Daoy (cell line): ENCODE measurements around the gene OPN3. TPM values are rescaled to one million over a fixed set of nuclear protein-coding genes. Genes with fewer than 3 reads are reported as not detected.

ENCODE experiments used
- DNase-seq: peaks from one replicate; pipeline ENCODE4 v3.0.0-alpha.2; 2015; ENCODE audit warnings: low read depth
- total RNA-seq: library from RNA; depleted of rRNA; stranded (reverse); fragments of >200 nt; shearing (Covaris generic); gene quantifications from 2 replicates; pipeline ENCODE4 v1.2.3, GENCODE V29; 2014

The OPN3 gene
- total RNA-seq, 1 experiment from 2014 or later, result 44.6 TPM

DNA sequence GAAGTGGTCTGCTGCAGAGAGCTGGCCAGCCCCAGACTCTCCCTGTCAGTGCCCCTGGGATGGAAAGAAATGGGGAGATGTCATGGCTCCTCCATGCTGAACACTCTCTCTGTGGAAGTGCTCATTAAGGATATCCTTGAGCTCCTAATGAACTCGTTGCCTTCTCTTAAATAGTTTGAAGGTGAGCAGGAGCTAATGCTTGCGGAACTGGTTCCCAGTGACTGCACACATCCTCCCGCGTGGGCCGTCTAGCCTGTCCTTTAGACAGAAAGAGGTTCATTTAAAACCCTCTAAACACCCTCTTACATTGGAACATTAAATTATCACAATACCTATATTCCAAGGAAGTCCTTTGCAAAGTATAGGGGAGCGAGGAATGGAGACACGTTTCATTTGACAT is 6.0 kb upstream of the OPN3 start:
- no peak for DNase-seq

- DNase-seq, result no peak
Observed at GRCh38 chr1:241645199-241645598, 5.0 kb upstream of the OPN3 start.

- no peak for DNase-seq
Observed at GRCh38 chr1:241644259-241644658, 4.1 kb upstream of the OPN3 start.

GRCh38 chr1:241642593-241642944 is 2.4 kb upstream of the OPN3 start:
- DNase-seq, result no peak

GRCh38 chr1:241641773-241642592 is 1.8 kb upstream of the OPN3 start:
- no peak for DNase-seq

- no peak for DNase-seq
Observed at GRCh38 chr1:241640867-241641622, 876 bp upstream of the OPN3 start.

- DNase-seq, result peak; percentile 65
Observed at GRCh38 chr1:241639623-241640148, 483 bp downstream of the OPN3 start.

- no peak for DNase-seq
Observed at GRCh38 chr1:241638909-241639622, 1.1 kb downstream of the OPN3 start.

DNA sequence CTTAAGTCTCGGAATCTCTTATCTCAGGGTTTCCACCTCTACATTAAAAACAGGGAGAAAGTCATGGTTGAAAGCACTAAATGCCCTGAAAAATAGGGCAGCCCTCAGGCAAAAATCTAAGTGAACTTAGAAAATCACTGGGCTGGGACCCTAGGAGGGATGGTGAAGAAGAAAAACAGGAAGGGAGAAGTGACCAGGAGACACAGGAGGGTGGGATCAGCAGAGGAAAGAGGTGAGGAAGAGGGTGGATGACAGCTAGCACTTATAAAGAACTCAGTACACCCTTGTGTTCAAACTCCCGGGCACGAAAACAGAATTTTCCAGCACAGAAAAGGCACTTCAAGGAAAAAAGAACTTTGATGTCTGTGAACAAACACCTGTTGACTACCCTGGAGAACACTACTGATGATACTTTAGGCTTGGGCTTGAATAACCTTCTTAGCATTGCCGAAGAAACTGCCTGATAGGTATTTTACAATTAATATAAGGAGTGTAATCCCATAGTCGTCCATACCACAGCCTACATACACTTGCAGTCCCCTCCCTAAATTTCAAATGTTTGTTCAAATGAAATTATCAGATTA is 2.0 kb downstream of the OPN3 start:
- no peak for DNase-seq

DNA sequence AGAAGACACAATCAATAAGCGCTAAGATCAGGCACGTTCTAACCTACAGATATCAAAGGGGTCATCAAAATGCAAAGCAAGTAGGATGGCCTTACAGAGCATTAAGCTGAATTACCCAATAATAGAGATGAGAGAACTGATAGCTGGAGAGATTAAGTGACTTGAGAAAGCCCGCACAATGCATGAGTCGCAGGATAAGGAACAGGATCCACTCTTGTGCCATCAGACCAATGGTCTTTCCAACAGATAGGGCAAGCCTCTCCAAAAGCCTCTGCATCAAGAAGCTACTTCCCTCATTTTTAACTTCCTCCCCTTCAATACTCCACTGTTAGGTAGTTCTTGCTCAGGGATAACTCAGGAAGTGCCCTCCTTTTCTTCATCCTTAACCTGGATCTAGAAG is 2.6 kb downstream of the OPN3 start:
- peak; percentile 21 for DNase-seq

- DNase-seq, result no peak
Observed at GRCh38 chr1:241637046-241637590, 3.1 kb downstream of the OPN3 start.

DNA sequence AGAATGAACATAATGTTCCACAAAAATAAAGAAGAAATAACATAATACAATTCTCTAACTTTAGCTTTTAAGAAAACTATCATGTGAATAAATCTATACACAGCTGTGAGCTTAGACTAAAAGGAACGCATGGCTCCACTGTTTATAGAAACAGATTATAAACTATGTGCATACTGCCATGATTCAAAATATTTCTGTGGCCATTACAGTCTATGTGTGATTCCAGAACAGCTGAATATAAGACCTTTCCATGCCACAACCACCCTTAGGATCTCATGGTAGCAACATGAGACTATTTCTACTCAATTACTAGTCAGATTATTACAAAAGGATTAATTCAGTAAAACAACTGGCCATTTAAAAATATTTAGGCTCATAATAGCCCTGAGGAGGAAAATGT is 3.9 kb downstream of the OPN3 start:
- no peak for DNase-seq

GRCh38 chr1:241635556-241636152 is 4.5 kb downstream of the OPN3 start:
- DNase-seq, result no peak

DNA sequence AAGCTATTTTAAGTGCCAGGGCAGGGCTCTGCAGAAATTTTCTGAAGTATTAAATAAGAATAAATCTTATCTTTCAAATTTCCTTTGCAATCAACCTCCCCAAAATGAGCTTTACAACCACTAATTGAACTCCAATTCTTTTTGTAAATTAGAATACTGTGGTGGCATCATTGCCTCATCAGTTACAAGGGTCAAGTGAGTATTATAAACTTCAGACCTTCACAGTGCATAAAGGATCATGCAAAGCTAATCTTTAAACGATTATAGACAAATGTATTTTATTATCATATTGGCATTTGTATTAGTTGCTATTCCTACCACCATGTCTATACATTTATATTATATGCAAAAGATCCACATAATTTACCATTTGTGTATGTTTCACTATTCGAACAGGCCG is 7.2 kb downstream of the OPN3 start:
- no peak for DNase-seq

- no peak for DNase-seq
Observed at GRCh38 chr1:241631674-241632073, 8.5 kb downstream of the OPN3 start.

- DNase-seq, result no peak
Observed at GRCh38 chr1:241630899-241631298, 9.3 kb downstream of the OPN3 start.

DNA sequence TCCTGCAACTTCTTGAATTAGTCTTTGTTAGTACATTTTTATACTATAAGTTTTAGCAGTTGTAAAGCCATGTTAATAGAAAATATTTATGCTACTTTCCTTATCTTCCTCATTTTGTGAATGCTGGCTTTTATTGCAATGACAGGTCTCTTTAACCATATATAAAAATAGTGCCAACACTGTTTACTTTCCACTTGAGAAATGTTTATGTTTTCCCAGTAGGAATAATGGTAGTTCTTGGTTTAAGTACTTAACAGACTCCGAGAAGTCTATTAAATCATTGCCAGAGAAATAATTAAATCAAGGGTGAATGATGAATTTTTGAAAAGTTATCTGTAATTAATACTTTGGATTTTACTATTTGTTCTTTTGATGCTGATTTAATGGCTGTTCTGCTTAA is 9.7 kb downstream of the OPN3 start:
- no peak for DNase-seq

- DNase-seq, result no peak
Observed at GRCh38 chr1:241630005-241630404, 10.2 kb downstream of the OPN3 start.

DNA sequence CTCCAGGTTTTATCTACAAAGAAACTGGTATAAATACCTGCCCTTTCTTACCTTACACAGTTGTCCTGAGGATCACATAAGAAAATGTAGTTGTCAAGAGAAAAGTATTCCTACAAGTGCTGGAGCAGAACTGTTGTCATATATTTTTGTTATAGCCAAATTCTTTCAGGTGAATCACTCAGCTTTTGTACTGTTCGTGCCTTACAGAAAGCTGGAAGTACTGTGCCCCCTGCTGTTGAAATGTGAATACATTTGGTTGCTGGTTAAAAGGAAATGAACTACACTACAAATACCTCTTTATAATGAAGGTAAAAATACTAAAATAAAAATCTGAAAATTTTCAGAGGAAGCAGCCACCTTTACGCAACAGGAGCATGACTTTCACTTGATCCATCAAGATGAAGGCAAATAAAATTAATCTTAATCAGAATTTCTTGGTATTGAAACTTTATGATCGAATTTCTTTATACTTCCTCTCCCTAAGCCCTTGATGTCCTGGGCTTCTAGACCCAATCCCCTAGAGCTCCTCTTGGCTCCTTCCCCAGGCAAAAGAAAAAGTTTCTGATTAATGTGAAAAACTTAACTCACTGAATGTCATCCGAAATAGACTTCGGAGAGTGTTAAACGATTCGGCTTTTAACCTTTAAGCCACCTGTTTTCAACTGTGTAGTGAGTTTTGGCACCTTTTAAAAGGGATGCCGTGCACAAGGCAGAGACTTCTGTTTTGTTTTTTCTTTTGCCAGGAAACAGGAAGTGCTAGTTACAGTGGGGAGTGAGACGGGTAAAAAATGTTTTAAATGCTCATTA is 12.5 kb downstream of the OPN3 start:
- DNase-seq, result peak; percentile 69

DNA sequence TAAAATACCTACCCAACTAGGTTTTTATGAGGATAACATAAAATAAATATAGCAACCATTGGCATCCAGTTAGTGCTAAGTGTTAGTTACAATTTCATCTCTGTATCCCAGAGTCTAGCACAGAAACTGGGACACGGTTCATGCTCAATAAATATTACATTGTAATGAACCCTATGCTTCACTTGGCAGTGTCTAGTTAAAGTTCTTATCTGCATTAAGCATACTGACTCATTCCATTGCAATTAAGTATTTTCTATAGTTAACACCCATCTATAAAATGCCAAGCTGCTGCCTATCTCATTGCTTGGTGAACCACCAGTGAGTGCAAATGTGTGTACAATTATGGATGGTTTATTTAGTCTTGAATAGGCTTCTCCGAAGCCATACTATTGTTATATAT is 15.2 kb downstream of the OPN3 start:
- peak; percentile 24 for DNase-seq
